GM18861 (cell line): ENCODE data around the gene CCDC88B.
A peak's percentile ranks its signal among the peaks of the same experiment; 100 is the strongest.
"Not testable (repeated sequence)": the region's sequence is repeated elsewhere in the genome, so short reads cannot be mapped to it uniquely, and the experiment has no call there.

ENCODE experiments used
- ATAC-seq: cut with Tn5 transposase; IDR thresholded peaks from one replicate; pipeline ENCODE4 v1.9.1; 2021; ENCODE audit not compliant: unreplicated experiment

CCDC88B gene

DNA sequence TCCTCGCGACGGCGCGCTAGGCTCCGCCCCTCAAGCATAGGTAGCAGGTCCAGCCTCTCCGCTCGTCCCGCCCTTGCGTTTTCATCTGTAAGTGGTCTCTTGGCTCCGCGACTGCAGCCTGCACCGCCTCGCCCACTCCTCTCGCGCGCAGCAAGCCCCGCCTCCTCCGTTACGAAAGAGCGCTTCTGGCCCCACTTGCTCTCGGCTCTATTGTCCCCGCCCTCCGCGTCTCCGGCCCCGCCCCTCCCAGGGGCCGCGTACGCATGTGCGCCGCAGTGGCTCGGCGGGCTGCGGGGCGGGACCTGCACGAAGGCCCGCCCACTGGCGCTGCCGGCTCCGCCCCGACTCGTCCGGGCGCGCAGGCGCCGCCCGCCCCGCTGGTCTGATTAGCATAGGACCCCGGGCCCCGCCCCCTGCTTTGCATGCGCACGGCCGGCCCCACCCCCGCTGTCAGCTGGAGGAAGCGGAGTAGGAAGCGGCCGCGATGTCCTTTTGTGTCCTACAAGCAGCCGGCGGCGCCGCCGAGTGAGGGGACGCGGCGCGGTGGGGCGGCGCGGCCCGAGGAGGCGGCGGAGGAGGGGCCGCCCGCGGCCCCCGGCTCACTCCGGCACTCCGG lies 34.8 kb upstream of the CCDC88B start, which contains the start of gene ESRRA:
ESRRA (plus strand) TSS at position 450 of the 616 bp plus-strand sequence. CDS start 1,656 bp downstream, outside the sequence.
- peak; percentile 64 for ATAC-seq

DNA sequence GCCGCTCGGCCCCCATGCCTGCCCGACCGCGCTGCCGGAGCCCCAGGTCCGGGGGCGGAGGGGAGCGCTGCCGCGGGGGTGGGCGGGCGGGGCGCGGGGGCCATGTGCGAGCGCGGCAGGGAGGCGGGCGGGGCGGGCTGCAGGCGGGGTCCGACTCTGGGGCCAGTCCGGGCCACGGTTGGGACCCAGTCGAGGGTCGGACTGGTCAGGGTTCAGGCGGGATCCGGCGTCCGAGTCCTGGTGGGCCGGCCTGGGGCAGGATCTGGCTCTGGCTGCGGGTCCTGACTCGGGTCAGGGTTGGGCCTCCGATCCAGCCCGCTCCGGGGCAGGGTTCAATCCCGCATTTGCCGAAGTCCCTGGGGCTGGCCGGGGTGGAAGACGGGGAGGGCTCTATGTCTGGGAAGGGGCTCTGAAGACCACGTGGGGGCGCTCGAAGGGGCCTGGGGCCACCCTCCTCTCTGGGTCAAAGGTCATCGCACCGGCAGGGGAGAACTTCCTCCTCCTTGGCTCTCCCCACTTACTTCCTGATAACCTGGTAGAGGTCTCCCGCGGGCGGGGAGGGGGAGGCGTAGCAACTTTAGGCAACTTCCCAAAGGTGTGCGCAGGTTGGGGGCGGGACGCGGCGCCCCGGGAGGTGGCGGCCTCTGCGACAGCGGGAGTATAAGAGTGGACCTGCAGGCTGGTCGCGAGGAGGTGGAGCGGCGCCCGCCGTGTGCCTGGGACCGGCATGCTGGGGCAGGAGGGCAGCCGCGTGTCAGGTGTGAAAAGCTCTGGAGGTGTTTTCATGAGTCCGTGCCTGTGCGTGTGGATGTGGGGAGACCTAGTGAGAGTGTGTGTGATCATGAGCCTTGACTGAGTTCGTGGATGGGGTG lies 34.1 kb upstream of the CCDC88B start:
- ATAC-seq, result peak; percentile 23

DNA sequence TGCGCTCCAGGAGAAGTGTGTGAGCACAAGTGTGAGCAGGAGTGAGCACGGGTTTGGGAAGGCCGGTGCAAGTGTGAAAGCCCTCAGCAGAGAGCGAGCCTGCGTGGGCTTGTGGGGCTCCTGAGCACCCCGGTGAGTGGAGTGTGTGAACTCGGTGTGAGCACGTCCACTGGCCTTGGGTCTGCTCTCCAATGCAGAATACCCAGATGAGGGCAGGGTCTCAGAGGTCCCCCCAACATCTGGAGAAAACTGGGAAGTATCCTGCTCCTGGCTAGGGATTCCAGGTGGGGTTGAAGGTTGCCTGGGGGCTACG lies 33.5 kb upstream of the CCDC88B start:
- no peak for ATAC-seq

DNA sequence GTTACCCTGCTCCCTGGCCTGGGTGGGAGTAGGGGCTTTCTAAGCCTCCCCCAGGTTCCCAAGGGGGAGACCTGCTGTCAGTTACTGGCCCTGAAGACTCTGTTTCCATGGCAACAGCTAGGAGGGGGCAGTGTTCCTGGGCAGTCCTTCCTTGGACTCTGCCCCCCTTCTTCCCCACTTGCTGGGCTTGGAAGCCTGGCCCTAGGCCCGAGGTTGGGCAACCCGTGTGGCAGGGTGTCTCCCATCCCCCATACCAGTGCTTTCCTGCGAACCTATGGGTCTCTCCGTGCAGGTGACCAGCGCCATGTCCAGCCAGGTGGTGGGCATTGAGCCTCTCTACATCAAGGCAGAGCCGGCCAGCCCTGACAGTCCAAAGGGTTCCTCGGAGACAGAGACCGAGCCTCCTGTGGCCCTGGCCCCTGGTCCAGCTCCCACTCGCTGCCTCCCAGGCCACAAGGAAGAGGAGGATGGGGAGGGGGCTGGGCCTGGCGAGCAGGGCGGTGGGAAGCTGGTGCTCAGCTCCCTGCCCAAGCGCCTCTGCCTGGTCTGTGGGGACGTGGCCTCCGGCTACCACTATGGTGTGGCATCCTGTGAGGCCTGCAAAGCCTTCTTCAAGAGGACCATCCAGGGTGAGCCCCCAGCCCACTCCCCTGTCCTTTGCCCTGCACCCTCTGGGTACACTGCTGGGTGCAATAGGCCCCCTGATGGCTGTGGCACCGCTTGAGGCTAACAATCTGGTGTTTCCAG lies 33.0 kb upstream of the CCDC88B start:
- no peak for ATAC-seq

DNA sequence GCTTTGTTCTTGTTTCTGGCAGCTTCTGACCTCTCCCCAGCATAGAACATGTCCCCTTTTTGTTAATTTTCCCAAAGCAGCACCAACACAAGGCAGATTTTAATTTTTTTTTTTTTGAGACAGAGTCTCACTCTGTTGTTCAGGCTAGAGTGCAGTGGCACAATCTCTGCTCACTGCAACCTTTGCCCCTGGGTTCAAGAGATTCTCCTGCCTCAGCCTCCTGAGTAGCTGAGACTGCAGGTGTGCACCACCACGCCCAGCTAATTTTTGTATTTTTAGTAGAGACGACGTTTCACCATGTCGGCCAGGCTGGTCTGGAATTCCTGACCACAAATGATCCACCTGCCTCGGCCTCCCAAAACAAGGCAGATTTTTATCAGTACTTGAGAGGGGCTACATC lies 32.2 kb upstream of the CCDC88B start:
- not testable (repeated sequence) for ATAC-seq

DNA sequence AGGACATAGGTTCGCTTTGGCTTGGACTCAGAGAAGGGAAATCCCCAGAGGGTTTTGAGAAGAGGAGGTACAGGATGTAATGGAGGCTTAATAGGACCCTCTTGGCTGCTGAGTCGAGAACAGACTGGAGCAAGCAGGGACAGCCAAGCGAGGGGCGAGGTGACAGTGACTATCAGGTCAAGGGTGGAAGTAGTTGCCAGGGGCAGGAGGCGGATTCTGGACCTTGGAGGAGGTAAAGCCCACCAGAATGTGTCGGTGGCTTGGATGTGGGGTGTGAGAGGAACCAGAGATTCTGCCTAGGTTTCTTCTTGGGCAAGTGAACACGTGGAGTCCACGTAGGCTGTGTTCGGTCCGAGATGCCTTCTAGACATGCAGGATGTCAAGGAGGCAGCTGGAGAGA lies 27.1 kb upstream of the CCDC88B start:
- no peak for ATAC-seq

DNA sequence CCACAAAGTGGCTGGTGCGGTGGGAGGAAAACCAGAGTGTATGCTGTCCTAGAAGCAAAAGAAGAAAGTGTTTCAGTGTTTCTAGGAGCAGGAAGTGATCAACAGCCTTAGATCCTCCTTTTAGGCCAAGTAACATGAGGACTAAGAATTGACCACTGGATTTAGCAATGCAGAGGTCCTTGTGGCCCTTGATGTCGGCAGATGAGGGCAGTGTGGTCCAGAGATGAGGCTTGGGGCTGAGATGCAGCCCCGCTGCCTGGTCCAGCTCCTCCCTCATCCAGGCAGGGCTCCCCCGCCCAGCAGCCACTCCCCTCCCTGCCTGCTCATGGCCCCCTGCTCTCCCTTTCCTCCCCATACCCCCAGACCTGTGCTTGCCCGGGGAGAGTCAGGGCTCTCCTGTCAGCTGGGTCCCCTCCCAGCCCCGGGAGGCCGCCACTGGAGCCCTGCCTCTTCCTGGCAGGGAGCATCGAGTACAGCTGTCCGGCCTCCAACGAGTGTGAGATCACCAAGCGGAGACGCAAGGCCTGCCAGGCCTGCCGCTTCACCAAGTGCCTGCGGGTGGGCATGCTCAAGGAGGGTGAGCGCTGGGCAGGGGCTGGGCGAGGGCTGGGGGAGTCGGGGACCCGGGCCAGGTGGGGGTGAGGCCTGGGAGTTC lies 26.4 kb upstream of the CCDC88B start:
- no peak for ATAC-seq

DNA sequence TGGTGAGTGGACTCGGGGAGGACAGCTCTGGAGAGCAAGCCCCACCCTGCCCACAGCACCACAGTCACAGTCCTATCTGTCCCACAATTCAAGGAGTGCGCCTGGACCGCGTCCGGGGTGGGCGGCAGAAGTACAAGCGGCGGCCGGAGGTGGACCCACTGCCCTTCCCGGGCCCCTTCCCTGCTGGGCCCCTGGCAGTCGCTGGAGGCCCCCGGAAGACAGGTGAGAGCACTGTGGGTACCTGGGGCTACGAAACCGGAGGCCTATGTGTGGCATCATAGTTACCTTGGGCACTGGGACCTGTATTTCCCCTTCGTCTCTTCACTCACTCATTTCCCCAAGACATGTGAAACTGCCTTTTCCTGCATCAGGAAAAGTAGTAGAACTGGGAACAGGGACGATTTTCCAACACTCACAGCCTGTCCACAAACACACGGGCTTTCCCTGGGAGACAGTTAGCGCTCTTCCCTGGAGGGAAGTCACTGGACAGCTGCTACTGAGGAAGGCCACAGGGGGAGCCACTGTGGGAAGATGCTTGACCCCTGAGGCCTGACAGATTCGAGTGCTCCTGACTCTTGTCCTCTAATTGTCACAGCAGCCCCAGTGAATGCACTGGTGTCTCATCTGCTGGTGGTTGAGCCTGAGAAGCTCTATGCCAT lies 25.7 kb upstream of the CCDC88B start:
- ATAC-seq, result no peak

DNA sequence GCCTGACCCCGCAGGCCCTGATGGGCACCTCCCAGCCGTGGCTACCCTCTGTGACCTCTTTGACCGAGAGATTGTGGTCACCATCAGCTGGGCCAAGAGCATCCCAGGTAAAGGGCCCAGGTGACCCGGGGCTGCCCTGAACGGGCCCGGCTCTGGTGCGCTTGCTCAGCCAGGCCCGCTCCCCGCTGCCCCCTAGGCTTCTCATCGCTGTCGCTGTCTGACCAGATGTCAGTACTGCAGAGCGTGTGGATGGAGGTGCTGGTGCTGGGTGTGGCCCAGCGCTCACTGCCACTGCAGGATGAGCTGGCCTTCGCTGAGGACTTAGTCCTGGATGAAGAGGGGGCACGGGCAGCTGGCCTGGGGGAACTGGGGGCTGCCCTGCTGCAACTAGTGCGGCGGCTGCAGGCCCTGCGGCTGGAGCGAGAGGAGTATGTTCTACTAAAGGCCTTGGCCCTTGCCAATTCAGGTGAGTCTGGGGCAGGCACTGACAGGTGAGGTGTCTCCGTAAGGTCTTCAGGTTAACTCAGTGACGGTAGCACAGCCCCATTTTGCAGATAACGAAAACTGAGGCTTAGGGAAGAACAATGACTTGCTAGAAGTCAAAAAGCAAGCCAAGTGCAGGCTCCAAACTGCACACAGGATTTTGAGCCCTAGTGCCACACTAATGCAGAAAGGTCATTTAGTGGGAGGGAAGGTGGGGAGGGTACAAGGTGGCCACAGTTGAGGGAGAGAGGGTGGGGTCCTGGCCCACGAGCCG lies 25.0 kb upstream of the CCDC88B start:
- no peak for ATAC-seq

DNA sequence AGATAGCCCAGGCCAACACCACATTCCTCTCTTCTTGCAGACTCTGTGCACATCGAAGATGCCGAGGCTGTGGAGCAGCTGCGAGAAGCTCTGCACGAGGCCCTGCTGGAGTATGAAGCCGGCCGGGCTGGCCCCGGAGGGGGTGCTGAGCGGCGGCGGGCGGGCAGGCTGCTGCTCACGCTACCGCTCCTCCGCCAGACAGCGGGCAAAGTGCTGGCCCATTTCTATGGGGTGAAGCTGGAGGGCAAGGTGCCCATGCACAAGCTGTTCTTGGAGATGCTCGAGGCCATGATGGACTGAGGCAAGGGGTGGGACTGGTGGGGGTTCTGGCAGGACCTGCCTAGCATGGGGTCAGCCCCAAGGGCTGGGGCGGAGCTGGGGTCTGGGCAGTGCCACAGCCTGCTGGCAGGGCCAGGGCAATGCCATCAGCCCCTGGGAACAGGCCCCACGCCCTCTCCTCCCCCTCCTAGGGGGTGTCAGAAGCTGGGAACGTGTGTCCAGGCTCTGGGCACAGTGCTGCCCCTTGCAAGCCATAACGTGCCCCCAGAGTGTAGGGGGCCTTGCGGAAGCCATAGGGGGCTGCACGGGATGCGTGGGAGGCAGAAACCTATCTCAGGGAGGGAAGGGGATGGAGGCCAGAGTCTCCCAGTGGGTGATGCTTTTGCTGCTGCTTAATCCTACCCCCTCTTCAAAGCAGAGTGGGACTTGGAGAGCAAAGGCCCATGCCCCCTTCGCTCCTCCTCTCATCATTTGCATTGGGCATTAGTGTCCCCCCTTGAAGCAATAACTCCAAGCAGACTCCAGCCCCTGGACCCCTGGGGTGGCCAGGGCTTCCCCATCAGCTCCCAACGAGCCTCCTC lies 24.1 kb upstream of the CCDC88B start:
- not testable (repeated sequence) for ATAC-seq

DNA sequence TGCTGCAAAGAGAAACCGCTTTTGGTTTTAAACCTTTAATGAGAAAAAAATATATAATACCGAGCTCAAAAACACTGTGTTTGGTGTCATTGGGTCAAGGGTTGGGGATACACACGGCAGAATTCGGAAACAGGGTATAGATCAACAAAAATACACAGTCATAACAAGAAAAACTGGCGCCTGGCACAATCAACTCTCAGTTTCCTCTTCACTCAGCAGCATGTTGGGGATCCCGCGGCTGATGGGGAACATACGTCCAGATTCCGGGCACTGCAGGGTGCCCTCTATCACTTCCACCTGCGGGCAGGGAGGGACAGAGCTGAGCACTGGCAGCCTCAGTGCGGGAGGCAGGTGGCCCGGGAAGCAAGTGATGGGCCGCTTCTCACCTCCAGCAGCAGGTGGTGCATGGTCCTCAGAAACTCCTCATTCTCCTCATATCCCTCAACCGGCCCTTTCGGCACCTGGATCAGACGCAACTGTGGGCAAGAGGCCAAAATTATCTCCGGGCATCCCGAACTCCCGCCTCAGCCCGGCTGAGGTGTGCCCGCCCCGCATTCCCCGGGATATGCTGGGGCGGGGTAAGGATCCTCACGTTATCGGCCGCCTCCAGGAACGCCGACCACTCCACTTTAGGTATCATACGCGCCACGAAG lies 23.2 kb upstream of the CCDC88B start:
- ATAC-seq, result peak; percentile 7

DNA sequence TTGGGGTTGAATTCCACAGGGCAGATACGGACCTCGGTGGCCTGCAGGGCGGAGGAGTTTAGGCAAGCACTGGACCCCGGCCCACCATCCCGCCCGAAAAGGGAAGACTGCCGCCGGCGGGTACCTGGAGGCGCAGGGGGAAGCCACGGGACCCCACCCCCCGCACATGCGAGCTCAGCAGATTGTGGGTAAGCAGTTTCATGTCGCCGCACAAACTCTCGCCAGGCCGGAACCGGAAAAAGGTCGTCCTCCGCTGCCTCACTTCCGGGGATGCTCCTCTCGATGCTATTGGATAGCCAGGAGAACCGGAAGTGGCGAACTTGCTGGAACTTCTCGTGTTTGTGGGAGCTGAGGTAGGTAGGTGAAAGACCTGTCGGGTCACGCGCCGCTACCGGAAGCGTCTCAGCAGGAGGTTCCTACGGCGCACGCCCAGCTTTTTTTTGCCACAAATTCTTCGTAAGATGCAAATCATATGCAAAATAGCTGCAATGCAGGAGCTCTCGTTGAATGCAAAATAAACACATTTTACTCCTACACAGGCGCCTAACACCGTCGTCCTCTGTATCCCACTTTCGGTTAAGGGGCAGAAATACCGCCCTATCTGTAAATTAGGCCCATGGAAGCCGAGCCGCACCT lies 22.6 kb upstream of the CCDC88B start, which contains the start of gene TRMT112:
TRMT112 (minus strand) TSS at position 235 of the 636 bp plus-strand sequence; CDS start at position 202, 33 bp downstream.
- ATAC-seq, result peak; percentile 35

DNA sequence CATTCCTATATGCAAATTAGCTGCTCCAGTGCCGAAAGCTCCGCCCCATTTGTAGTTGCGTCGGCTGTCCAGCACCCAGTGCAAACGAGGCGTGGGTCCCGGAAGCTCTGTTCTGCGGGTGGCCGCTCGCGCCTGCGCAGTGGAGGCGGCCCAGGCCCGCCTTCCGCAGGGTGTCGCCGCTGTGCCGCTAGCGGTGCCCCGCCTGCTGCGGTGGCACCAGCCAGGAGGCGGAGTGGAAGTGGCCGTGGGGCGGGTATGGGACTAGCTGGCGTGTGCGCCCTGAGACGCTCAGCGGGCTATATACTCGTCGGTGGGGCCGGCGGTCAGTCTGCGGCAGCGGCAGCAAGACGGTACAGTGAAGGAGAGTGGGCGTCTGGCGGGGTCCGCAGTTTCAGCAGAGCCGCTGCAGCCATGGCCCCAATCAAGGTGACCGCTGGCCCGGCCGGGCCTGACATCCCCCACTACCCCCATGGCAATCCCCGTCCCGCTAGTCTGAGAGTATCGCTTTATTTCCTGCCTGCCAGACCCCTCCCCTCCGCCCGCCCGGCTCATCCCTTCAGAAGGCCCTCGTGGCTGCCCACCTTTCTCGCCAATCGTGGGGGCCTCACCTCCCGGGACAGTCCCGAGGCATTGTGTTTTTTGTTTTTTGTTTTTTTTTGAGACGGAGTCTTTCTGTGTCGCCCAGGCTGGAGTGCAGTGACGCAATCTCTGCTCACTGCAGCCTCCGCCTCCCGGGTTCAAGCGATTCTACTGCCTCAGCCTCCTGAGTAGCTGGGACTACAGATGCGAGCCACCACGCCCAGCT lies 21.8 kb upstream of the CCDC88B start, which contains the start of gene PRDX5:
PRDX5 (plus strand) TSS at position 161 of the 805 bp plus-strand sequence; CDS start at position 256, 95 bp downstream.
- ATAC-seq, result peak; percentile 63

DNA sequence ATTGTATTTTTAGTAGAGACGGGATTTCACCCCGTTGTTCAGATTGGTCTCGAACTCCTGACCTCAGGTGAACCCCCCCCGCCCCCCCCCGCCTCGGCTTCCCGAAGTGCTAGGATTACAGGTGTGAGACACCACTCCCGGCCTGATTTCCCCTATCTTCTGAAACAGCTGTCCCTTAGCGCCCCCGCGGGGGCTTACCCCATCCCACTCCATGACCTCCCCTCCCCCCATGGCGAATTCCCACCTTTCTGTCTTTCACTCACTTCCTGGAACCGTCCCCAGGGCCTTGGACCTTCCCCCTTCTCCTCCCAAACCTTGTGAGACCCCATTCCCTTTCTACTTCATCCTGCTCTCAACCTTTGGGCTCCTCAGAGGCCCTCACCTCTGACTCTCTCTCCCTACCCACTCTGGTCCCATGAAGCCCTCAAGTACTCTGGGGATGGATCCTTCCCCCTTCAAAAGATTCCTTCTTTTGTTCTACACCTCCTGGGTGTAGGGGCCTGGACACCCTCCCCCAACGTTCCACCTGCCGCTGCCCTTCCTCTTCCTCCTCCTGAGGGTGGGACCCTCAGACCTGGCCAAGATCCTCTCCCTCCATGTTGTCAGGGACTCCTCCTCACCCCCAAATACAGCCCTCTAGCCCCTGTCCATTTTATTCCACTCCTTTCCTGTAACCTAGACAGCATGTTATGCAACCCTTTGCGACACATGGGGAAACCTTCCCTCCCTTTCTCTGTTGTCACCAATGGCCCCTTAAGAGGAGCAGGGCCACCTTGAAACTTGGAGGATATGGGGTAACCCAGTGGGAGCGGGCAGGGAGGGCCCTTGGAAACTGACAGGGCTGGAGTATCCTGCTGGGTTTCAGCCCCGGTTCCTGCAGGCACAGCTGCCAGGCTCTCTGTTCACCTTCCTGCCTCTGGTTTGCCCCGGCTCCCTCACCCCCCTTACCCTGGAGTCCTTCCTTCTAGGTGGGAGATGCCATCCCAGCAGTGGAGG lies 20.9 kb upstream of the CCDC88B start:
- ATAC-seq, result no peak

DNA sequence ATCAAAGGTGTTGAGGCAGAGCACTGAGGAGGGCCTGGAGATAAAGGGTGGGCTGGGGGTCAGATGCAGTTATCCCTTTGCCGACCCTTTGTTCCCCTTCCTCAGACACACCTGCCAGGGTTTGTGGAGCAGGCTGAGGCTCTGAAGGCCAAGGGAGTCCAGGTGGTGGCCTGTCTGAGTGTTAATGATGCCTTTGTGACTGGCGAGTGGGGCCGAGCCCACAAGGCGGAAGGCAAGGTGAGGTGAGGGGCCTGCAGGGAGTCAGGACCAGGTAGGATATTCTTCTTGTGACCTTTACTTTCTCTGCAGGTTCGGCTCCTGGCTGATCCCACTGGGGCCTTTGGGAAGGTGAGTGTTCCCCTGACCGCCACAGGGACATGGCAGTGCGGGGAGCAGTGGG lies 19.4 kb upstream of the CCDC88B start:
- no peak for ATAC-seq

DNA sequence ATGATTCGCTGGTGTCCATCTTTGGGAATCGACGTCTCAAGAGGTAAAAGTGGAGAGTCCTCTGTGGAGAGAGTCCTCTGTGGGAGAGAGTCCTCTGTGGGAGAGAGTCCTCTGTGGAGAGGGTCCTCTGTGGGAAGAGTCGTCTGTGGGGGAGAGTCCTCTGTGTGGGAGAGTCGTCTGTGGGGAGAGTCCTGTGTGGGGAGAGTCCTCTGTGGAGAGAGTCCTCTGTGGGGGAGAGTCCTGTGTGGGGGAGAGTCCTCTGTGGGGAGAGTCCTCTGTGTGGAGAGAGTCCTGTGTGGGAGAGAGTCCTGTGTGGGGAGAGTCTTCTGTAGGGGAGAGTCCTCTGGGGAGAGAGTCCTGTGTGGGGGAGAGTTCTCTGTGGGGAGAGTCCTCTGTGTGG lies 19.0 kb upstream of the CCDC88B start:
- no peak for ATAC-seq
